Colonic mucosa (tissue), 4 donors: ENCODE measurements around the gene ACOXL. TPM values are rescaled to one million over a fixed set of nuclear protein-coding genes. Genes with fewer than 3 reads are reported as not detected.

Source experiments
- DNase-seq: peaks from one replicate; pipeline ENCODE4 v3.0.0-alpha.2; 2020
- H3K27ac ChIP-seq: fragments of 200-600 bp; one replicate; pipeline ENCODE4 v1.8.0; 2021
- H3K27me3 ChIP-seq: fragments of 200-600 bp; one replicate; pipeline ENCODE4 v1.8.0; 2021
- H3K36me3 ChIP-seq: fragments of 200-600 bp; one replicate; pipeline ENCODE4 v1.8.0; 2021
- H3K4me1 ChIP-seq: fragments of 200-600 bp; one replicate; pipeline ENCODE4 v1.8.0; 2021; ENCODE audit warnings: mild to moderate bottlenecking
- H3K4me3 ChIP-seq: fragments of 200-600 bp; one replicate; pipeline ENCODE4 v1.8.0; 2021
- H3K9ac ChIP-seq, 2 donors: one replicate each; pipeline ENCODE4 v1.7.0; 2013; ENCODE audit warnings: control low read depth in 2 of 2, low read depth in 2 of 2, low read length in 2 of 2
- H3K9me3 ChIP-seq: fragments of 200-600 bp; one replicate; pipeline ENCODE4 v1.8.0; 2021
- intact Hi-C: fragments of 100-400 bp; cut with DNase I; formaldehyde crosslinking; loops from one replicate; pipeline ENCODE4 v1.14.1; 2022
- total RNA-seq, 2 donors: library from RNA; stranded (reverse); fragmentation: NEBNext Ultra II Directional in 1 of 2; extraction: Animal tissue kit (Norgen Biotek cat#: 25700) in 1 of 2; gene quantifications; one replicate each; pipeline ENCODE4 v1.2.1, GENCODE V29; 2021
- TF ChIP-seq, protein P1 (sequence below): fragments of 200-600 bp; IDR thresholded peaks from one replicate; pipeline ENCODE4 v1.8.0; 2022; ENCODE audit warnings: antibody characterized with exemption, mild to moderate bottlenecking
- donor health status: healthy.
- donor health status: DM: no; HTN: no; CAD: no.
- donor health status: DM: no; HTN: no; CAD: no.

The ACOXL gene
- total RNA-seq, 2 donors from 2014 or later, result 0.32 to 0.82 TPM

DNA sequence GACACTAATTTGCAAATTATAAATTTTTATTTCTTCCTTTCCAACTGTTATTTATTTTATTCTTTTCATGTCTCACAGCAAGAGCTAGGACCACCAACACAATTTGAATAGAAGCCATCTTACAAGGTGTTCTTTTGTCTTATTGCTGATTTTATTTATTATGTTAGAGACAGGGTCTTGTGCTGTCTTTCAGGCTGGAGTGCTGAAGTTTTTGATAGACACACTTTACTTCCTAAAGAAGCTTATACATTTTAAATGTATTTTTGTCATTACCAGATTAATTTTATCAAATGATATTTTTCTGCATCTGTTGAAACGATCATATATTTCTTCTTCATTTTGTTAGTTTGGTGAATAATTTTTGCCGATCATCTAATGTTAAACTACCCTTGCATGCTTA, 258.1 kb downstream of the ACOXL start:
- Histone ChIP-seq H3K36me3 (no peaks in the 10 kb centered on the region), H3K27me3 (no peaks in the 10 kb centered on the region), H3K9me3 (no peaks in the 10 kb centered on the region), H3K27ac (no peak overlapping the region), H3K4me1 (no peaks in the 10 kb centered on the region), H3K4me3 (no peak overlapping the region), H3K9ac (no peak overlapping the region)
- TF ChIP-seq, protein P1, sequence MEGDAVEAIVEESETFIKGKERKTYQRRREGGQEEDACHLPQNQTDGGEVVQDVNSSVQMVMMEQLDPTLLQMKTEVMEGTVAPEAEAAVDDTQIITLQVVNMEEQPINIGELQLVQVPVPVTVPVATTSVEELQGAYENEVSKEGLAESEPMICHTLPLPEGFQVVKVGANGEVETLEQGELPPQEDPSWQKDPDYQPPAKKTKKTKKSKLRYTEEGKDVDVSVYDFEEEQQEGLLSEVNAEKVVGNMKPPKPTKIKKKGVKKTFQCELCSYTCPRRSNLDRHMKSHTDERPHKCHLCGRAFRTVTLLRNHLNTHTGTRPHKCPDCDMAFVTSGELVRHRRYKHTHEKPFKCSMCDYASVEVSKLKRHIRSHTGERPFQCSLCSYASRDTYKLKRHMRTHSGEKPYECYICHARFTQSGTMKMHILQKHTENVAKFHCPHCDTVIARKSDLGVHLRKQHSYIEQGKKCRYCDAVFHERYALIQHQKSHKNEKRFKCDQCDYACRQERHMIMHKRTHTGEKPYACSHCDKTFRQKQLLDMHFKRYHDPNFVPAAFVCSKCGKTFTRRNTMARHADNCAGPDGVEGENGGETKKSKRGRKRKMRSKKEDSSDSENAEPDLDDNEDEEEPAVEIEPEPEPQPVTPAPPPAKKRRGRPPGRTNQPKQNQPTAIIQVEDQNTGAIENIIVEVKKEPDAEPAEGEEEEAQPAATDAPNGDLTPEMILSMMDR, result no peak
- no peak for DNase-seq
- intact Hi-C loops, result no loop called here

DNA sequence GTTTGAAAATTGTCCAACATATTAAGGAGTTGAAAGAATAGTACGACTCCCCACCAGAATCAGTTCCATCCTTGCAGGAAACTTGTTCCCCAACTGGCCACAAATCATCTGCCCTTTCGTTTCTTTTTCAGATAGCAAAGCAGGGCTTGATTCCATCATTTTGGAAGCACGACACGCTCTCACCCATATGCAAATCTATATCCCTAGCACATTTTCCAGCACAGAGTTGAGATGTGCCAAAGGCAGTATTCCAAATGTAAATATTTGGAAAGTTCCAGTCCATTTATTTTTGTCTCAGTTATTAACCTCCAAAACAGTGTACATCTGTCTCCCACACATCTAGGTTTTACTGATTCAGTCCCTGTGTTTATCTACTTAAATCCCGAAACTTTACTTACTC, 259.5 kb downstream of the ACOXL start:
- TF ChIP-seq, protein P1, result no peak
- H3K4me1 ChIP-seq, result no peaks in the 10 kb centered on the region
- H3K9me3 ChIP-seq, result no peaks in the 10 kb centered on the region
- no peaks in the 10 kb centered on the region for H3K36me3 ChIP-seq
- DNase-seq, result no peak
- H3K9ac ChIP-seq, result no peak overlapping the region
- H3K27me3 ChIP-seq, result no peaks in the 10 kb centered on the region
- H3K27ac ChIP-seq, result no peak overlapping the region
- no peak overlapping the region for H3K4me3 ChIP-seq
- intact Hi-C loops, result no loop called here

DNA sequence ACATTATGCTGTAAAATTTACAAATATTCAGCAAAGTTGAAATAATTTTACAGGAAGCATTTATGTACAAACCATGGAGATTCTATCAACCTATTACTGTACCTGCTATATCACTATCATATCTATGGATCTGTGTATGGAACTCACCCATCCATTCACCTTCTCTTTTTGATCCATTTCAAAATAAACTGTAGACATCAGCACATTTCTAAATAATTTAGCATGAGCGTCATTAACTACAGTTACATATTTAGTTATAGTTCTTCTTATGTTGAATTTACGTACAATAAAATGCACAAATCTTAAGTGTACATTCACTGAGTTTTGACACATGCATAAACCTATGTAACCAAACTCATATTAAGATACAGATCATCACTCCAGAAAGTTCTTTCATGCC, 260.5 kb downstream of the ACOXL start:
- DNase-seq, result no peak
- intact Hi-C loops, result no loop called here
- Histone ChIP-seq H3K27ac (no peak overlapping the region), H3K9ac (no peak overlapping the region), H3K27me3 (no peaks in the 10 kb centered on the region), H3K36me3 (no peaks in the 10 kb centered on the region), H3K9me3 (no peaks in the 10 kb centered on the region), H3K4me1 (no peaks in the 10 kb centered on the region), H3K4me3 (no peak overlapping the region)
- TF ChIP-seq, protein P1, result no peak

DNA sequence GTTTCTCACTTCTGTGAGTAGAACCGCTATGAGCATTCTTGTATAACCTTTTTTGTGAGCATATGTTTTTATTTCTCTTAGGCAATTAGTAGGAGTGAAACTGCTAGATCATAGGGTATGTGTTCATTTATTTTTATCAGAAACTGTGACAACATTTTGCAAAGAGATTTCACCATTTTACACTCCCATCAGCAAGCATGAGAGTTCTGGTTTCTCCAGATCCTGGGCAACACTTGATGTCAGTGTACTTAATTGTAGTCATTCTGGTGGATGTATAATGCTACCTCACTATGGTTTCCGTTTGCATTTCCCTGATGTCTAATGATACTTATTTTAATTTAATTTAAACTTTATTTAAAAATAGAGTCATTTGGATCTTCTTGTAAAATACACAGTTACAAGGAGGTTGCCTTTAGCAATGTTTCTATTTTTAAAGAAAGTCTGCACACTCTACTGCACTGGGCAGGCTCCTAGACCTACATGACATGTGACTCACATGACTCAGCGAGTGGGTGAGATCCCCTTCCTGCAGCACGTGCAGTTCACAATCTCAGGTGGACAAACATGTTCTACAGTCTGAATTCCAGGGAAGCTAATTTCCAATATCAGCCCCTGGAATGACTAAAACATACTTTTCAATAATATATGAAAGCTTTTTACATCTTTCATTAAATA, 261.3 kb downstream of the ACOXL start:
- no peak overlapping the region for H3K4me3 ChIP-seq
- H3K4me1 ChIP-seq, result no peaks in the 10 kb centered on the region
- H3K27me3 ChIP-seq, result no peaks in the 10 kb centered on the region
- H3K9me3 ChIP-seq, result no peaks in the 10 kb centered on the region
- H3K36me3 ChIP-seq, result no peaks in the 10 kb centered on the region
- H3K9ac ChIP-seq, result no peak overlapping the region
- H3K27ac ChIP-seq, result no peak overlapping the region
- no peak for DNase-seq
- intact Hi-C loops, result no loop called here
- TF ChIP-seq, protein P1, result no peak

DNA sequence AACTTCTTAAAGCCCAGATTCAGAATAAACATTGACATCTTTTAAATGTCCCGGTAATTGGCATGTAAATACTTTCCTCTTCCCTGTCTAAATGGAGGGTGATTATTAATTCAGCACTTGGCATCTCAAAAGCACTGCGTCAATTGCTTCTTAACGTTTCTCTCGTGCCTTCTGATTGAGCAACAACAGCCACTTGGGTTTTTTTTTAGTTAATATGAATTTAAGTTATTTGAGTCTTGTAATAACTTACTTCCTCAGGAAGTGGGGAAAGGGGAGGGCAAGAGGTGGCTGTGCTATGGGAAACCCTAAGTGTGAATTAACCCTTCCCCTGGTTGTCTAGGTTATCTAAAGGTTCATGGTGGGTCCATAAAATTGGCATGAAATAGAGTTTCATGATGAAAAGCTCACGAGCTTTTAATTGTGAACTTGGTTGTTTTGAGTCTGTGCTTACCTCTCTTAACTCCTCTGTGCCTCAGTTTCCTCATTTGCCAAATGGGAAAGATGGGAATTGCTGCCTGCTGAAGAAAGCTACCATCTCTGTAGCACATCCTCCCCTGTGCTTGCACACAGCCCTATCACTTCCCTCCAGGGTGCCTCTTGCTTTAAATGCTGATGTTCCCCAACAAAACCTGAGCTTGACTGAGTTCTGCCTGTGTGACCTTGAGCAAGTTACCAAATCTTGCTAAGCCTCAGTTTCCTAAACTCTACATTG, 262.0 kb downstream of the ACOXL start:
- TF ChIP-seq, protein P1, result no peak
- no peaks in the 10 kb centered on the region for H3K27me3 ChIP-seq
- H3K36me3 ChIP-seq, result no peaks in the 10 kb centered on the region
- no peak overlapping the region for H3K27ac ChIP-seq
- H3K4me1 ChIP-seq, result no peaks in the 10 kb centered on the region
- intact Hi-C loops, result no loop called here
- no peaks in the 10 kb centered on the region for H3K9me3 ChIP-seq
- no peak overlapping the region for H3K4me3 ChIP-seq
- no peak overlapping the region for H3K9ac ChIP-seq
- no peak for DNase-seq
